ENCODE data around the gene PAX2. TPM values are rescaled to one million over a fixed set of nuclear protein-coding genes. Genes with fewer than 3 reads are reported as not detected.

Gene PAX2
- total RNA-seq, 1 donor from 2014 or later = not detected

GRCh38 chr10:100864036-100864885 lies 118.9 kb downstream of the PAX2 start:
- TF ChIP-seq CTCF (IDR thresholded peaks at IDR 0.05) = no peak
- Histone ChIP-seq H3K27ac (no peak overlapping the region), H3K4me3 (no peak overlapping the region), H3K36me3 (no peaks in the 10 kb centered on the region), H3K4me1 (no peaks in the 10 kb centered on the region), H3K9me3 (no peaks in the 10 kb centered on the region), H3K27me3 (no peaks in the 10 kb centered on the region)
- no peak for DNase-seq (ENCODE audit: low spot score in 2 of 2)
- intact Hi-C loops (cut with DNase I) = no loop called here

GRCh38 chr10:100864978-100865377 lies 119.6 kb downstream of the PAX2 start:
- DNase-seq (ENCODE audit: low spot score in 2 of 2) = no peak
- TF ChIP-seq CTCF (IDR thresholded peaks at IDR 0.05) = no peak
- no peak overlapping the region for H3K27ac ChIP-seq
- H3K36me3 ChIP-seq = no peaks in the 10 kb centered on the region
- no peaks in the 10 kb centered on the region for H3K9me3 ChIP-seq
- intact Hi-C loops (cut with DNase I) = no loop called here
- H3K4me1 ChIP-seq = no peaks in the 10 kb centered on the region
- no peaks in the 10 kb centered on the region for H3K27me3 ChIP-seq
- no peak overlapping the region for H3K4me3 ChIP-seq

GRCh38 chr10:100866010-100866409 lies 120.6 kb downstream of the PAX2 start:
- Histone ChIP-seq H3K36me3 (no peaks in the 10 kb centered on the region), H3K4me1 (no peaks in the 10 kb centered on the region), H3K4me3 (no peak overlapping the region), H3K9me3 (no peaks in the 10 kb centered on the region), H3K27me3 (no peaks in the 10 kb centered on the region), H3K27ac (no peak overlapping the region)
- intact Hi-C loops (cut with DNase I) = no loop called here
- DNase-seq (ENCODE audit: low spot score in 2 of 2) = no peak
- no peak for TF ChIP-seq CTCF (IDR thresholded peaks at IDR 0.05)

- H3K27me3 ChIP-seq = no peaks in the 10 kb centered on the region
- H3K36me3 ChIP-seq = no peaks in the 10 kb centered on the region
- no peaks in the 10 kb centered on the region for H3K9me3 ChIP-seq
- intact Hi-C loops (cut with DNase I) = no loop called here
- no peaks in the 10 kb centered on the region for H3K4me1 ChIP-seq
- no peak for TF ChIP-seq CTCF (IDR thresholded peaks at IDR 0.05)
- no peak overlapping the region for H3K27ac ChIP-seq
- no peak overlapping the region for H3K4me3 ChIP-seq
- DNase-seq (ENCODE audit: low spot score in 2 of 2) = no peak
Measured at GRCh38 chr10:100866575-100867098, 121.3 kb downstream of the PAX2 start.

- no peaks in the 10 kb centered on the region for H3K36me3 ChIP-seq
- TF ChIP-seq CTCF (IDR thresholded peaks at IDR 0.05) = no peak
- no peak for DNase-seq (ENCODE audit: low spot score in 2 of 2)
- no peaks in the 10 kb centered on the region for H3K27me3 ChIP-seq
- H3K4me1 ChIP-seq = no peaks in the 10 kb centered on the region
- no peak overlapping the region for H3K4me3 ChIP-seq
- intact Hi-C loops (cut with DNase I) = no loop called here
- no peak overlapping the region for H3K27ac ChIP-seq
- no peaks in the 10 kb centered on the region for H3K9me3 ChIP-seq
Measured at GRCh38 chr10:100867261-100867963, 122.0 kb downstream of the PAX2 start.
